RPMI7951 (cell line): ENCODE data around the gene PDLIM4. TPM values are rescaled to one million over a fixed set of nuclear protein-coding genes. Genes with fewer than 3 reads are reported as not detected.
A peak's percentile ranks its signal among the peaks of the same experiment; 100 is the strongest.

Experiments used
- DNase-seq: peaks from one replicate; pipeline ENCODE4 v3.0.0-alpha.2; 2012; ENCODE audit warnings: low read depth
- total RNA-seq: library from RNA; depleted of rRNA; stranded (reverse); fragments of >200 nt; shearing (Covaris generic); gene quantifications from 2 replicates; pipeline ENCODE4 v1.2.3, GENCODE V29; 2014

Gene PDLIM4
- total RNA-seq, 1 experiment from 2014 or later: 0.48 TPM

DNA sequence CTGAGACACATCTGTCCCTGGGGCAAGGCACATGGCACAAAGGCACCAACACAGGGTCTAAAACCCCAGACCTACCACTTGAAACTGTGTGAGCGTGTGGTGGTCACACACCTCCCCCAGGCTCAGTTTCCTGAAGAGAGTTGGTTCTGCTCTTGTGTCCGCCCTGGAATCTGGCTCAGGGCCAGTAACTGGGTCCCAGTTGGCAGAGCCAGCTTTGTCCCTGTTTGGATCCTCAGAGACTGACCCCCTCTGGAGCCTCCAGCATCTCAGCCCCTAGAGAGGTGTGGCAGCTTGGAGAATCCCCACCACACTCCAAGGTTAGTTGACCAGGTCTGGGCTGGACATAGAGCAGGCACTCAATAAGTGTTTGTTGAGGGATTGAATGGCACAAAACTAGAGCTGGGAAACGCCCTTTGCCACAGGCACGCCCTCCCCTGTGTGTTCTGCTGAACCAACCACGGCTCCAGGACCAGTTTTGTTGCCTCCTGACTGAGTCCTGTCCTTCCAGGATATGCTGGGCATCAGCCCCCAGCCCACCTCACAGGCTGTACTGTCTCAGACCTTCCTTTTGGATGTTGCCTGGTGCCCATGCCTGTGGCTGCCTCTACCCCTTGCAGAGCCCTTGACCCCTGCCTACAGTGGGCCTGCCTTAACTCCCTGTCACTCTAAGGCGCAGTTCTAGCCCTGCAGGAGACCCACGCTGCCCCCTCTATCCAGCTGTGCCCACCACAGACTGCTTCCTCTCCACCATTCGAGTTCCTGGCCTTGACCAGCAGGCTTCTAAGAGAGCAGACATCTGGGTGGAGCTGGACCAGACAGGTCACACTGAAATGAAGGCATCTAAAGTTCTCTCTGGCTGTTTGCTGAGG, 3.8 kb upstream of the PDLIM4 start:
- no peak for DNase-seq

DNA sequence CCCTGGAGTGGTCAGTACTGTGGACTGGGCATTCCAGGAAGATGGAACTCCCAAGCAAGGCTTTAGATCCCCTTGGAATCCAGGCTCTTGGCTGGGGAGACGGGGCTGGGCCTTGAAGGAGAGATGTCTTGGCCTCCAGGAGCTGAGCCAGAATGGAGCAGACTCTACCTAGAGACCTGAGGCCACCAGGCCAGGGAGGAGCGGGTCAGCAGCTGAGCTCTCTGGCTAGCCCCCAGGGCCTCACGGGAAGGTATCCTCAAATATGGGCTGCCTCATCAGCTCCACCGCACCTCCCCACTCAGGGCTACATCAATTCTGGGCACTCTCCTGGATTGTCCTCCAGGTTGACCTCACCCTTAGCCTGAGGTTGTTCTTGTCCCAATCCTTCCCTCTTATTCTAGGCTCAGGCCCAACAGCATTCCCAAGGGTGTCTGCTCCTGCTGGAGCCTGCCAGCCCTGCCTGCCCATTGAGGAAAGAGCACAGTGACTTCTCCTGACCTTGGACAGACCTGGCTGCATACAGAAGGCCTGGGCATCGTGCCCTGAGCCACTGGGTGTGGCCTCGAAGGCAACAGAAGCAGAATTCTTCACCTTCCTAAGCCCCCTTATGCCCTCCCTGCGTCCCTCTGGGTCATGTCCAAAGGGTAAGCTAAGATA, 3.0 kb upstream of the PDLIM4 start:
- DNase-seq: peak; percentile 43

DNA sequence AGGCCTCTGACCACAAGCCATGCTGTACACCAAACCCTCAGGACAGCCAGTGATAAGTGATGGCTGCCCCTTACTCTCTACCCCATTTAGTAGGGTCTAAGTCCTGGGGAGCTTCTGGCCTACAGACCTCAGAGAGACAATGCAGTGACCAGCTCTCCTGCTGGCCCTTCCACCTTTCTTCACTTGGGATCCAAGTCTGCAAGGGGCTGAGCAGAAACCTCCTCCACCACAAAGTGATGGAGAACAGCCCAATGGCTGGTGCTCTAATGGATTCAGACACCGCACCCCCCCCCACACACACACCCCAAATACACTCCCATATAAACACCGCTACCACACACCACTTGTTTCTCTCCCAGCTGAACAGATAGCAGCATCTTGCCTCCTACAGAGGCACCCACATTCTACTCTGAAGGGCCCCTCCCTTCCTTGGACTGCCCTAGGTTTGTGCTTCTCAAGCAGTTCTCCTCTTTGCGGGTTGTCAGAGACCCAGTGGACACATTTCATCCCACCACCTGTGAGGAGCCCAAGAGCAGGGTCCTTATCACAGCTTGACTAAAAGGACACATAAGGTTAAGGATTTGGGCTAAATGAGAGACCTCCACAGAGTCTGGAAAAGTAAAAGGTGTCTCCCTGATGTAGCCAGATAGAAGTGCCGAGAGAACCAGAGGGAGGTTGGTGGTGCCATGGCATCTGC, 1.3 kb upstream of the PDLIM4 start:
- DNase-seq: no peak

DNA sequence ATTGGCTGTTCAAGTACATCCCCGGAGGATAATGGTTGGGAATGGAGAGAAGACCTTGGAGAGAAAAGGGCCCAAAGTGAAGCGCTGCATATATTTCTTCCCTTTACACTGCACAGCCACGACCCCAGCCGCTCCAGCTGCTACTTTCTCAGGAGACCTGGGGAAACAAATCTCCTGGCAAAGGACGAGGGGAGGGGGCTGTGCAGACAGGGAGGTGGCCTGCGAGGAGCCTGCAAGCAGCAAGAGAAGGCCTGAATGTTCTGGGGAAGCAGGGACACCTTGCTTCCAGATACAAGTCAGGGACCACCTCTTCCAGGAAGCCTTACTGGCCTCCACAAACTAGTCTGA, 739 bp upstream of the PDLIM4 start:
- DNase-seq: no peak

DNA sequence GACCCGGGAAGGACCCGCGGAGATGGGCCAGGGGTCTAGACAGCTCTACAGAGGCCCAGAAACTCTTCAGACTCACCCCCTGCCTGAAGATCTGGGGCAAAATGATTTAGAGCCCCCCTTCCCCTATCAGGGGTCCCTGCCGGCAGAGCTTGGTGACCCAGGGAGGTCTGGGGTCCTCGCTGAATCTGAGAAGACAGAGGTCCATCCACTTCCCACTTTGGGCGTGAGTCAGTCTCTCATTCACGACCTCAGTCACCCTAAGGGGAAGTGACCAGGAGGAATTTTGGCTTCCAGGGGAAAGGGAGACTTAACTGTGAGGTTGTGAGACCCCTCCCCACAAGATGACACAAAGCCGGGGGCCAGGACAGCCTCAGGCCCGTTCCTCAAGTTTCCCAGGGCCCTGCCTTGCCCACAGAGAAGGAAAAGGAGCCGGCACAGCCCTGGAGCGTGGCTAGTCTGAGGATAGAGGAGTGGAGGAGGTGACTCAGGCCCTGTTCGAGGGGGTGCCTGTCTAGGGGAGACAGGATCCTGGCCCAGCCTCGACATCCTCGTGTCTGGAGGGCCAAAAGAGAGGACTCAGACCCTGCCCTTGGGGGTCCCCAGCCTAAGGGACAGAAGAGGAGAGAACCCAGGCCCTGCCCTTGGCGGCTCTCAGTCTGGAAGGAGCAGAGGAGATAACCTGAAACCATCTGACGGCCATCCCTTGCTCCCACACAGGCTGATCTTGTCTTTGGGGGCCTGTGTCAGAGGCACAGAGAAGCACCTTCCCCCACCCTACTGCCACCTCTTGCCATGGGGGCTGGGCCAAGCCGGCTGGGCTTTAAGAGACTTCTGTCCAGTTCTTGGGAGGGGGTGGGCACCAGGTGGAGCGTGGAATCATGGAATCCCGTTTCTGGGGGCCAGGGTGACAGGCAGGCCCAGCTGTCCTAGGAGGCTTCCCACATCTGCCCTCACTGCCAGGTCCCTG, 889 bp downstream of the PDLIM4 start:
- no peak for DNase-seq

DNA sequence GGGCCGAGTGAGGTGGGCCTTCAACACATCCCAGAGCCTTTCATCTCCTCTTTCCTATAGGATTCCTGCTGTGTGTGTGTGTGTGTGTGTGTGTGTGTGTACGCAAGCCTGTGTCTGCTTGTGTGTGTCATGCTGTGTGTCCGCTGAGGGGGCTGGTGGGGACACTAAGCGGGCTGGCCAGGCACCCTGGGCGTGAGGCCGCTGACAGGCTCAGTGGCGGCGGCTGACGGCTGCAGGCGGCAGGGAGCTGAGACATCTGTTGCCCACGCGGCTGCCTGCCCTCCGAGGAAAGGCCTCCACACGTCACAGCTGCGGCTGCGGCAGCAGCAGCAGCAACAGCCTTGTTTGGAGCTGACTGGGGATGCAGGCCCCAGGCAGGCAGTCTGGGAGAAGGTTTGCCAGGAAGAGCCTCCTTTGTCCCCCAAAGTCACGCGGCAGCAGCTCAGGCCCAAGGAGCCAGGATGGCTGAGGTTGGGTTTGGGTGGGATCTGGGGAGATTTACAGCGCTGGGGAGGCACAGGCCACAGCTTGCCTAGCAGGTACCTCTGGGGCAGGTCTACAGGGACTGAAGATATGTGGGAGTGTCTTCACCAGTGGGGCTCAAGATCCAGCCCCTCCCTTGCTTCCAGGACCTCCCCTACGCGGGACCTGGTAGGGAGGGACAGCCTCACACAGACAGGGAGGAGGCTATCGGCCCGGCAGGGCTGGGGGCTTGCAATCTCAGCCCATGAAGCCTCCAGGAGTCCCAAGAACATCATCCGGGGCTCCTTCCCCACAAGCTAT, 1.8 kb downstream of the PDLIM4 start:
- DNase-seq: no peak

DNA sequence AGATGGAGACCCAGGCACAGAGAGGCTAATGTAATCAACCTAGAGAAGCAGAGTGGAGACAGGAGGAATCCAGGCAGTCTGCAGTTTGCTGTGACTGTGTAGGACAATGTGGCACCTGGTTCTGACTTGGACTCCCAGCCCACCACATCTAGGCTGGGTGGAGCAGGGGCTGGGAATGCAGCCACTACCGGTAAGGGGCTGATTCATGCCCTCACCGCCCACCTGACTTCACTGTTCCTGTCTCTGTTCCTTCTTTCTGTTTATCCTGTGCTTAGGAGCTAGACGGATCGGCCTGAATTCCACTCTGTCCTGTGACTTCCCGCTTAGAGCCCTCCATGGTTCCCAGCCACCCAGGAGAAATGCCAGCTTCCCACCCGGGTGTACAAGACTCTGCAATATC, 2.6 kb downstream of the PDLIM4 start:
- no peak for DNase-seq

DNA sequence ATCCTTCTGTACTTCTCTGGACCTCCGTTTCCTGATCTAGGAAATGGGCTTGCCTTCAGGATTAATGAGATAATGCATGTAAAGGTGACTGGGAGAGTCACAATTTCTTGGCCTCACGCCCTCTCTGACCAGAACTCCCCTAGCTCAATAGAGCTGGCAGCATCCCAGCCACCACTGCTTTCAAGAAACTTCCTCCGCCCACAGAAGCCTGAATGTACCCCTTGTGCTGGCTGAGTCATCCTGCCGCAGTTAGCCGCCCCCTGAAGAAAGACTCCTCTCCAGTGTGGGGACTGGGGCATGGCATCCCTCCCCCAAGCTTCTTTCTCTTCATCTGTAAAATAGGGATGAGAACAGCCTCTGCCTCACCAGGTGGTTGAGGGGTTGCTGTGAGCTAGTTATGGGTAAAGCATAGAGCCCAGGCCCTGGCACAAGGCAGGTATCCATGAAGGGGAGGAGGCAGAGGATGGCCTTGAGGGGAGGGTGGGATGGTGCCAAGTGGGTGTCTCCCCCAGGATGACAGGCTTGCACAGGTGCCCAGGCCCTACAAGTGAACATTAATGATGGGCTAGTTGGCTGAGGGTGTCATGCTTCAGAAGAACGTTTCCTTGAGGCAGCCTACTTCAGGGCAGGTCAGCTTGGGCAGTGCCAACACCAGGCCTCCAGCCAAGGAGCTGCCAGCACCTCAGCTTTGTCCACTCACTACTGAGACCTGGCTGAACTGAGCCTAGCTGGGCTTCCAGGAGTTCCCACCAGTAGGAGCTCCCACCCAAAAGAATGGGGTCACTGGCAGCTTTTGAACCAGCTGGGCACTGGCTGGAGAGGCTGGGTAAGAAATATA, 3.4 kb downstream of the PDLIM4 start:
- peak; percentile 96 for DNase-seq

DNA sequence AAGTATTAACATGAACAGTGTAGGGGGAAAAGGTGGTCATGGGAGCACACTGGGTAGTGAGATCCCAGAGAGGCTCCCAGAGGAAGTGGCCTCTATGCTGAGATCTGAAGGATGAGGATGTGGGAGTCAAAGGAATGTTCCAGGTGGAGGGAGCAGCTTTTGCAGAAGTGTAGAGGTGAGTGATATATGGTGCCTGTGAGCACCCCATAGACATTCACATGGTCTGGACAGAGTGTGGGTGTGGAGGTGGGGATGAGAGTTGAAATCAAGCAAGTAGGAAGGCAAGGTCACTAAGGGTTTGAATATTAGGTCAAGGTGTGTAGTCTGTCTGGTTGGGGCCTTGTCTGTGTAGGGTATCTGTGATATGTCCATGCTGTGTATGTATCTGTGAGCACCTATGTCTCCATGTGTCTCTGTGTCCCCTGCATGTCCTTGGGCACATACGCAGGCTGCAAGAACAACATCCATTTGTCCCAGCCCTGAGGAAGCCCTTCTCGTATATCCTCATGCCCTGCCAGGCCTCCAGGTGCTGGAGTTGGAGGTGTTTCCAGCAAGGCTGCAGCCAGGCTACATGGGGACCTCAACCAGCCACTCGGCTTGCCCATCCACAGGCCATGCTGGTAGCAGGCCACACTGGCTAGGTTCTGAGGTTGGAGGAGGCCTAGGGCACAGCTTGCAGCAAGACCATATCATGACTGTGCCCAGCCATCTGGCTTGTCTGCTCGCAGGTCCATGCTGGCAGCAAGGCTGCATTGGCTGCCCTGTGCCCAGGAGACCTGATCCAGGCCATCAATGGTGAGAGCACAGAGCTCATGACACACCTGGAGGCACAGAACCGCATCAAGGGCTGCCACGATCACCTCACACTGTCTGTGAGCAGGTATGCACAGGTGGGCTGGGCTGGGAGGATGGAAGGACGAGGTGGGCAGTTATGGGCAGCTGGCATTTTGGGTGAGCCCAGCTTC, 4.7 kb downstream of the PDLIM4 start:
- DNase-seq: no peak

DNA sequence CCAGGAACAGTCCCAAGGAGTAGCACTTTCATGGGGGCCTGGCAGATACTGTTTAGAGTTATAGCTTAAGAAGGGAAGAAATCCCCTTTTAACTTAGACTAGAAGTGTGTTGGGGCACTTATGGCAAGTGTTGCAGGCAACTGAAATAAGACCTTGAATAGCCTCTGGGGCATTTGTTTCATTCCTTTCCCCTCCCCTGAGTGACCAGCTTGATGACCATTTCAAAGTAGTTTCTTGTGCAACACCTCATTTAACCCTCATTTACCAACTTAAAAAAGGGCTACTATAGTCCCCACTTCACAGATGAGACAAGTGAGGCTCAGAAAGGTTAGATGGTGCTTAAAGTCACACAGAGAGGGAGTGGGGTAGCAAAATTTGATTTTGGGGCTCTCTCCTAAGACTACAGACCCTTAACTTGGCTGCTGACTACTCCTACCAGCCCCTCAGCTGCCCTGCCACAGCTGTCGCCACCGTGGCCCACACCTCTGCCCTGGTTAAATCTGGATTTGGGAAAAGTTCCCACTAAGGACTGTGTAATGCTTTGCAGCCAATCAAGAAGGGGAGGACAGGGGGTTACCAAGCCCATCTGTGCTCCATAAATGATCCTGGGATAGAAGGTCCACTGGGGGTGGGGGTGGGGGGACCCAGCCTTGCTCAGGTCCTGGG, 5.5 kb downstream of the PDLIM4 start:
- no peak for DNase-seq

DNA sequence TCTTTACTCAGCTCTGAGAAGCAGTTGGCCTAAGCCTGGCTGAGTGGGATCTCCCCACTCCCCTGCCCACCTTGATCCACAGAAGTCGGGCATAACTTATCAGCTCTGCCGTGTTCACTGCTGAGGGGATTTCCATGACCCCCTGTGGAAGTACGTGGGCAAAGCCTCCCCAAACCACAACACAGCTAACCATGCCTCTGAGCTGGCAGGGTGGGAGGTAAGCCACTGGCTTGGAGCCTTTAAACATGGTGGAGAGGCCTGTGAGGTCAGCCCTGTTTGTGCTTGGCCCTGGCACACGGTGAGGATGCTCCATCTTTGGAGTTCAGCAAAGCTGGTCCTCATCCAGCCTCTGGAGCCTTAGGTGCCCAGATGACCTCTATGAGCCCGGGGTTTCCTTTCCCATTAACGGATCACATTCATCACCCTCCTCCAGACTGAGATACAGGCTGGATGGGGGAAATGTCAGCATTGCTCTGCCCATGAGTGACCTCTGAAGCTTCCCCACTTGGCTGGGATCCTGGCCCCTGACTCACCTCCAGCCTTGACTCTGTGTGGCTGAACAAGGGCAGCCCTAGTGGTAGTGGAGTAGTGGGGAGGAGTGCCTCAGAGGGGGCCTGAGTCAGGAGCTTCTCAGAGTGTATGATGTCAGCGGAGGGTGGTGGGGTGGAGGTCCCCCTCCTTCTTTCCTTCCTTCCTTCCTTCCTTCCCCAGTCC, 6.2 kb downstream of the PDLIM4 start:
- peak; percentile 91 for DNase-seq

DNA sequence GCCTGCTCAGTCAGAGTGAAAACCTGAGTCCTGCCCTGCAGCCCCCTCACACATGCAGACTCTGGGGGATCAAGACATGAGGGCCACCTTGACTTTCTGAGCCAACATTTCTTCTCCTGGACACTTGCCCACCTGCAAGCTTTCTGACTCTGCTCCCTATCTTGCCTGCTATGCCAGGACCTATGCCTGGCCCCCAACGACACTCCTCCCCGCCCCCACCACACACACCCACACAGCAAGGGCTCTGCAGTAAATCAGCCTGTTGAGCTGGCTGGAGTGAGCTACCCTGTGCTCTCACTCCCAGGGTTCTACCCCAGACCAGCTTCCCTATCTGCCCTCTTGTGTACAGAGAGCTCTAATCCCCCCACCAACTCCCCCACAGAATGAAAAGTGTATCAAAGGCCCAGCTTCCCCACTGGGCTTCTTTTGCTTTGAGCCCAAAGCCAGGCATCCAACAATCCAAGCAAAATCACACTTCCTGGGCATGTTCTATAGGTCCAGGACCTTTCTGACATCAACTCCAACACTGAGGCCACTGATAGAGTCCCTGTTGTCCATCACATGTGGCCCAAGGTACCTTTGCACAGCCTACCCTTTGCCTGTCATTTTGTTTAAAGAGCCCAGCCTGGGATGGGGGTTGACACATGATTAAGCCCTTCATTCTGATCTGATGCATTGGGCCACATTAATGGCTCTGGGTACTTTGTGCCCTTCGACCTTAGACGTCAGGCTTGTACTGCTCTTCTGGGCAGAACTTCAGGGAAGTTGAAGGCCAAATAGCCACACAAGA, 7.2 kb downstream of the PDLIM4 start:
- no peak for DNase-seq

DNA sequence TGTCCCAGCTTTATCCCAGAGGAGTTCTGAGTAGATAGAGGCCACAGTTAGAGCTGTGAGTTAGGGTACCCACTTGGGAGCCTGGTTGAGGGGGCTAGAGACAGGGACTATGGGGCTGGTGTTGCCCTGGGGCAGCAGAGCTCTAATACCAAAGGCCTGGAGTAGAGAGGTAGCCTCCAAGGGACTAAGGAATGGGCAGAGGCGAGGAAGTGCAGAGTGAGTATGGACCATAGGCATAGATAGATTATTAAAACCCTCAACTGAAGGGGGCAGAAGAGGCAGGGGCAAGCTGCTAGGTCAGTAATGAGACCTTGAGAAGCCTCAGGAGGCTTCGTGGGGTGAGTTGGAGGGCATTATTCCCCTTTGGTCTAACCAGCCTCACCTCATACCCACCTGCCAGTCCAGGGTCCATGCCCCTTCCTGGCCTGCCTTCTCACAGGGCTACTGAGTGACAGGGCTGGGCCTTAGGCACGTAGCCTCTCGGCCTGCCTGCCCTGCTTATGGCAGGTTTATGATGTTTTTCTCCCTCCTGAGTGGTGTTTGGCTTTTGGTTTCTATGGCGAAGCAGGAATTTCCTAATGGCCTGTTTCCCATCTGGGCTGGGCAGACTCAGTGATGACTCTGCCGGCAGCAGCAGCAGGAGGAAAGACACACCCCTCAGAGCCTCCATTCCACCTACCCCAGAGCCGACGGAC, 8.0 kb downstream of the PDLIM4 start:
- DNase-seq: peak; percentile 95

DNA sequence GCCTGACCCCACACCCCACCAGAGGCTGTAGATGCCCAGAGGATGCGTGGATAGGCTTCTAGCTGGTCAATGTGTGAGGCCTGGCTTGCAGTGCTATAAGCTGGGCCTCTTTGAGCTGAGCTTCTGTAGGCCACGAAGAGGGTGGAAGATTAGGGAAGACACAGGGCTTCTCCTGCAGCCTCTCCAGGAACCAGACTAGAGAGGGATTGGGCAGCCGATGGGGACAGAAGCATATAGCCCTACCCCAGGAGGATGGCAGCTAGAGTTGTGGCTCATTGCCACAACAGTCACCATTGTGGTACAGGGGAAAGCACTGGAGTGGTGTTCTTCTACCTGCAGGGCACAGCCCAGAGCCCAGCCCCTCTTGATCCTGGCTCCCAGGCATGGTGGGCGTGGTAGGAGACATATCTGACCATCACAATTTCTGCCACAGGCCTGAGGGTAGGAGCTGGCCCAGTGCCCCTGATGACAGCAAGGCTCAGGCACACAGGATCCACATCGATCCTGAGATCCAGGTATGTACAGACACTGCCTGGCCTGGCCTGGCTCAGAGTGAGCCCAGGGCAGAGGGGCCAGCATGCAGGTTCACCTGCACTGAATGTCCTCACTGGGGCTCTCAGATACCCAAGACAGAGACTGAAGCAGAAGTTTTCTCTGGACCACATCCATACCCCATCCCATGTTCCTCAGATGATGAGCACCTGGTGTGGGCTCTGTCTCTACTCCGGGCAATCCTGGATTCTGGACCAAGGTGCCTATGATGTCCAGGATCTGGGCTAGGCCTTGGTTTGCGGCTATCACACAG, 8.7 kb downstream of the PDLIM4 start:
- DNase-seq: no peak

DNA sequence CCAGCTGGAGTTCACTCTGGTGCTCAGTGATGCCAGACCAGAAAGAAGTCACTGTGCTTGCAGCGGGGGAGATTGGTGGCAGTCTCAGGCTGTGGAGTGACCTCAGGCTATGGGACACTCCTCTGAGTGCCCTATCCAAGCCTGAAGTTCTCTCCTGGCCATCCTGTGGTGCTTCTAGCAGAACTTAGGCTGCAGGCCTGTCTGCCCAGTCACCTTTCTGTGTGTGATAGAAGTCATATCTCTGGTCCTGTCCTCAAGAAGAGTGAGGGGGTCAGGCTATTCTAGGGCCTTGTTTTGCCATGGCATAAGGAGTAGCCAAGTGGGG, 9.3 kb downstream of the PDLIM4 start:
- DNase-seq: no peak
